DND-41 (cell line): ENCODE measurements around the gene NR5A2.

Experiments used
- ATAC-seq: fragments of 200-7000 bp; cut with Tn5 transposase; 3 replicates; pipeline ENCODE4 v1.9.1; 2021; ENCODE audit warnings: low read depth; ENCODE audit not compliant: insufficient read depth
- DNase-seq: peaks from one replicate; pipeline ENCODE4 v3.0.0-alpha.2; 2020
- H2AFZ ChIP-seq: 2 replicates; pipeline ENCODE4 v1.6.0; 2012; ENCODE audit warnings: low read depth, low read length
- H3K27ac ChIP-seq: 2 replicates; pipeline ENCODE4 v1.5.1; 2012; ENCODE audit warnings: low read length, inconsistent platforms
- H3K27me3 ChIP-seq: fragments of 200-600 bp; sonication (generic); 2 replicates; pipeline ENCODE4 v1.6.0; 2012; ENCODE audit warnings: low read length, mild to moderate bottlenecking, inconsistent platforms; ENCODE audit not compliant: insufficient read depth, poor library complexity
- H3K36me3 ChIP-seq: 2 replicates; pipeline ENCODE4 v1.5.1; 2012; ENCODE audit warnings: low read length, inconsistent platforms; ENCODE audit not compliant: insufficient read depth
- H3K4me1 ChIP-seq: 2 replicates; pipeline ENCODE4 v1.5.1; 2012; ENCODE audit warnings: mild to moderate bottlenecking, low read length; ENCODE audit not compliant: insufficient read depth
- H3K4me2 ChIP-seq: 2 replicates; pipeline ENCODE4 v1.6.0; 2012; ENCODE audit warnings: mild to moderate bottlenecking, moderate library complexity, low read length, inconsistent platforms; ENCODE audit not compliant: insufficient read depth
- H3K4me3 ChIP-seq, 2 experiments: fragments of 200-600 bp in 1 of 2; shearing (Covaris generic) in 1 of 2; 2 replicates each; pipeline ENCODE4 v1.5.1; 2012 to 2016; ENCODE audit warnings: inconsistent platforms in 2 of 2, low read length in 2 of 2, mild to moderate bottlenecking in 2 of 2, low read depth in 1 of 2, moderate library complexity in 1 of 2
- H3K79me2 ChIP-seq: 2 replicates; pipeline ENCODE4 v1.6.0; 2012; ENCODE audit warnings: low read length, inconsistent platforms; ENCODE audit not compliant: insufficient read depth
- H3K9ac ChIP-seq: 2 replicates; pipeline ENCODE4 v1.6.0; 2012; ENCODE audit warnings: low read depth, mild to moderate bottlenecking, inconsistent platforms, low read length, moderate library complexity
- H3K9me3 ChIP-seq: 2 replicates; pipeline ENCODE4 v1.5.1; 2012; ENCODE audit warnings: low read length, moderate library complexity, mild to moderate bottlenecking, inconsistent platforms; ENCODE audit not compliant: insufficient read depth, severe bottlenecking
- H4K20me1 ChIP-seq: 2 replicates; pipeline ENCODE4 v1.6.0; 2012; ENCODE audit warnings: low read length; ENCODE audit not compliant: insufficient read depth
- CTCF ChIP-seq: IDR thresholded peaks from 2 replicates; pipeline ENCODE4 v1.5.1; 2012; ENCODE audit warnings: borderline replicate concordance, low read length, moderate library complexity, mild to moderate bottlenecking; ENCODE audit not compliant: poor library complexity, severe bottlenecking; ENCODE audit errors: extremely low read depth
- EZH2 ChIP-seq: IDR thresholded peaks from 3 replicates; pipeline ENCODE4 v1.6.1; 2012; ENCODE audit warnings: borderline replicate concordance, low read depth, mild to moderate bottlenecking, moderate library complexity, low read length, inconsistent platforms; ENCODE audit not compliant: severe bottlenecking

NR5A2 gene

GRCh38 chr1:200035397-200035955 is 8.0 kb downstream of the NR5A2 start:
- DNase-seq: no peak
- TF ChIP-seq EZH2: no peak
- TF ChIP-seq CTCF: no peak
- no peak overlapping the region for H3K9ac ChIP-seq
- H3K4me1 ChIP-seq: no peaks in the 10 kb centered on the region
- H3K36me3 ChIP-seq: no peaks in the 10 kb centered on the region
- no peak overlapping the region for H3K4me2 ChIP-seq
- H3K27ac ChIP-seq: no peak overlapping the region
- no peak overlapping the region for H2AFZ ChIP-seq
- no peak for ATAC-seq
- no peaks in the 10 kb centered on the region for H3K9me3 ChIP-seq
- H3K27me3 ChIP-seq: peaks cover 41% of the 10 kb centered on the region
- H3K4me3 ChIP-seq: no peak overlapping the region
- no peaks in the 10 kb centered on the region for H3K79me2 ChIP-seq
- H4K20me1 ChIP-seq: no peaks in the 10 kb centered on the region; the same call in 1 of the 2 replicates

GRCh38 chr1:200035956-200036618 is 8.6 kb downstream of the NR5A2 start:
- Histone ChIP-seq H3K4me3 (no peak overlapping the region), H3K27me3 (peaks cover 39% of the 10 kb centered on the region), H3K4me2 (no peak overlapping the region), H2AFZ (no peak overlapping the region), H3K79me2 (no peaks in the 10 kb centered on the region), H3K4me1 (no peaks in the 10 kb centered on the region), H3K36me3 (no peaks in the 10 kb centered on the region), H3K9me3 (no peaks in the 10 kb centered on the region), H4K20me1 (no peaks in the 10 kb centered on the region; the same call in 1 of the 2 replicates), H3K9ac (no peak overlapping the region), H3K27ac (no peak overlapping the region)
- no peak for ATAC-seq
- no peak for DNase-seq
- no peak for TF ChIP-seq EZH2
- no peak for TF ChIP-seq CTCF

GRCh38 chr1:200036619-200037270 is 9.2 kb downstream of the NR5A2 start:
- no peaks in the 10 kb centered on the region for H3K36me3 ChIP-seq
- ATAC-seq: no peak
- peaks cover 37% of the 10 kb centered on the region for H3K27me3 ChIP-seq
- no peak overlapping the region for H3K9ac ChIP-seq
- H3K9me3 ChIP-seq: no peaks in the 10 kb centered on the region
- no peak overlapping the region for H3K4me2 ChIP-seq
- no peak overlapping the region for H3K4me3 ChIP-seq
- no peak for DNase-seq
- no peaks in the 10 kb centered on the region for H3K4me1 ChIP-seq
- TF ChIP-seq EZH2 (no peak), CTCF (no peak)
- no peaks in the 10 kb centered on the region for H3K79me2 ChIP-seq
- no peak overlapping the region for H2AFZ ChIP-seq
- no peak overlapping the region for H3K27ac ChIP-seq
- H4K20me1 ChIP-seq: no peaks in the 10 kb centered on the region; the same call in 1 of the 2 replicates
